Neural progenitor cell (in vitro differentiated cells): ENCODE results near the gene LYG1.

ENCODE experiments used
- CTCF ChIP-seq: fragments of 200-600 bp; sonication (generic); IDR thresholded peaks from 2 replicates; pipeline ENCODE4 v1.5.1; 2017; ENCODE audit warnings: antibody characterized with exemption, mild to moderate bottlenecking
- EZH2 ChIP-seq: fragments of 200-600 bp; sonication (generic); IDR thresholded peaks from 2 replicates; pipeline ENCODE4 v1.6.1; 2017; ENCODE audit warnings: antibody characterized with exemption, mild to moderate bottlenecking, moderate library complexity
- EZH2phosphoT487 ChIP-seq: fragments of 200-600 bp; sonication (generic); IDR thresholded peaks from 2 replicates; pipeline ENCODE4 v1.6.1; 2017; ENCODE audit warnings: antibody characterized with exemption

- TF ChIP-seq CTCF (no peak), EZH2 (no peak), EZH2phosphoT487 (no peak)
Measured at GRCh38 chr2:99348173-99348572, 47.2 kb upstream of the LYG1 start.
